ENCODE data around the gene PTPRJ.

PTPRJ gene

GRCh38 chr11:48031602-48032001 is 51.2 kb downstream of the PTPRJ start:
- peak overlapping the region in 1 of 7 experiments; percentile 31 for H3K4me3 ChIP-seq (ENCODE audit: control insufficient read depth in 1 of 7, extremely low read depth in 1 of 7, insufficient read depth in 4 of 7, low read depth in 2 of 7, low read length in 6 of 7)
- ChIA-PET POLR2A (no interaction called here), CTCF (interaction anchor here (1.3 kb wide), 1 partner anchor 11 kb away, joined by 3 read pairs; no protein-coding TSS in a partner anchor)
- 93% methylated on average over 2 of the region's 6 CpGs for WGBS (ENCODE audit: insufficient coverage)
- DNase-seq: no peak
- H3K36me3 ChIP-seq (ENCODE audit: control insufficient read depth in 4 of 4, insufficient read depth in 4 of 4, low read length in 3 of 4): no peaks in the 10 kb centered on the region
- no peaks in the 10 kb centered on the region for H3K27me3 ChIP-seq (replicated peaks in 2 of 5; ENCODE audit: control insufficient read depth in 4 of 5, insufficient read depth in 5 of 5, low read length in 4 of 5)
- H3K4me1 ChIP-seq (ENCODE audit: control extremely low read depth in 1 of 4, control insufficient read depth in 4 of 4, insufficient read depth in 4 of 4, low read length in 3 of 4): peaks cover 16 to 82% (median 38%) of the 10 kb centered on the region in 4 experiments
- no peak overlapping the region for H3K27ac ChIP-seq (ENCODE audit: insufficient read depth in 1 of 2, low read depth in 1 of 2, low read length in 2 of 2, poor library complexity in 1 of 2, severe bottlenecking in 2 of 2)
- H3K9me3 ChIP-seq (ENCODE audit: control extremely low read depth in 1 of 5, control insufficient read depth in 4 of 5, insufficient read depth in 2 of 5, low read depth in 1 of 5, low read length in 4 of 5): no peaks in the 10 kb centered on the region

DNA sequence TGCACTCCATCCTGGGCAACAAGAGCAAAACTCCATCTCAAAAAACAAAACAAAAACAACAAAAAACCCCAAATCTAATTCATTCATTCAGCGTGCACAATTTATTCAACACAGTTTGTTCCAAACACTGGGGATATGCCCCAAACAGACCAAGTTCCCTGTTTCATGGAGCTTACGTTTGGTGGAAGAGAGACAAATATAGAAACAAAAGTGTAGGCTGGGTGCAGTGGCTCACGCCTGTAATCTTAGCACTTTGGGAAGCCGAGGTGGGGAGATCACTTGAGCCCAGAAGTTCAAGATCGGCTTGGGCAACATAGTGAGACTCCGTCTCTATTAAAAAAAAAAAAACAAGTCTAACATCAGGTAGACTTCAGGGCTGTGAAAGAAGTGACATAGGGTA is 52.4 kb downstream of the PTPRJ start:
- H3K27ac ChIP-seq (ENCODE audit: insufficient read depth in 1 of 2, low read depth in 1 of 2, low read length in 2 of 2, poor library complexity in 1 of 2, severe bottlenecking in 2 of 2): no peak overlapping the region
- WGBS (ENCODE audit: insufficient coverage): 76% methylated on average over 5 of the region's 6 CpGs
- H3K4me3 ChIP-seq (ENCODE audit: control insufficient read depth in 1 of 7, extremely low read depth in 1 of 7, insufficient read depth in 4 of 7, low read depth in 2 of 7, low read length in 6 of 7): no peak overlapping the region
- CTCF ChIA-PET: interaction anchor here (0.7 to 2.4 kb wide), 4 partner anchors 11 to 25 kb away, joined by 3 to 12 read pairs (median 4); no protein-coding TSS in a partner anchor
- no peaks in the 10 kb centered on the region for H3K36me3 ChIP-seq (ENCODE audit: control insufficient read depth in 4 of 4, insufficient read depth in 4 of 4, low read length in 3 of 4)
- POLR2A ChIA-PET: interaction anchor here (0.6 kb wide), 1 partner anchor 87 kb away, joined by 4 read pairs; no protein-coding TSS in a partner anchor
- H3K27me3 ChIP-seq (replicated peaks in 2 of 5; ENCODE audit: control insufficient read depth in 4 of 5, insufficient read depth in 5 of 5, low read length in 4 of 5): no peaks in the 10 kb centered on the region
- no peak for DNase-seq
- H3K9me3 ChIP-seq (ENCODE audit: control extremely low read depth in 1 of 5, control insufficient read depth in 4 of 5, insufficient read depth in 2 of 5, low read depth in 1 of 5, low read length in 4 of 5): no peaks in the 10 kb centered on the region
- peaks cover 16 to 85% (median 38%) of the 10 kb centered on the region in 4 experiments for H3K4me1 ChIP-seq (ENCODE audit: control extremely low read depth in 1 of 4, control insufficient read depth in 4 of 4, insufficient read depth in 4 of 4, low read length in 3 of 4)

DNA sequence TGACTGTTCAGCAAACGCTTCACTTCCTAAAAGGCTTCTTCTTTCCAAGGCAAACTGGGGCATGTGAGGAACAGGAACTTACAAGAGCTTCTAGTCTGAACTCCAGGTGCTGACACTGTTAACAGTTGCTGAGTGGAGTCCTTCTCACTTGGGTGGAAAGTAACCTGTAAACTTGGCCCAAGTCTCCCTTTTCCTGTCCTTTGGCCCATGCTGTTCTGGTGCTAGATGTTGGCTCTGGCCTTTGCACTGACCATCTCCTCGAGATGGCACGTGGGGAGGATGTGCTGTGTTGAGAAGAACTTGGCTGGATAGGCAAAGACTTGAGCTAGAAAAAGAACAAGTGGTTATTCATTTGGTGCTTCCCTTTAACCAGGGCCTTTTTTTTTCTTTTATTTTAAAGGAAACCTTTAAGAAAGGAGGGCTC is 53.6 kb downstream of the PTPRJ start:
- Histone ChIP-seq H3K27me3 (replicated peaks in 2 of 5; ENCODE audit: control insufficient read depth in 4 of 5, insufficient read depth in 5 of 5, low read length in 4 of 5) (no peaks in the 10 kb centered on the region), H3K27ac (ENCODE audit: insufficient read depth in 1 of 2, low read depth in 1 of 2, low read length in 2 of 2, poor library complexity in 1 of 2, severe bottlenecking in 2 of 2) (no peak overlapping the region), H3K36me3 (ENCODE audit: control insufficient read depth in 4 of 4, insufficient read depth in 4 of 4, low read length in 3 of 4) (no peaks in the 10 kb centered on the region), H3K4me3 (ENCODE audit: control insufficient read depth in 1 of 7, extremely low read depth in 1 of 7, insufficient read depth in 4 of 7, low read depth in 2 of 7, low read length in 6 of 7) (no peak overlapping the region), H3K4me1 (ENCODE audit: control extremely low read depth in 1 of 4, control insufficient read depth in 4 of 4, insufficient read depth in 4 of 4, low read length in 3 of 4) (peaks cover 16 to 78% (median 37%) of the 10 kb centered on the region in 4 experiments), H3K9me3 (ENCODE audit: control extremely low read depth in 1 of 5, control insufficient read depth in 4 of 5, insufficient read depth in 2 of 5, low read depth in 1 of 5, low read length in 4 of 5) (no peaks in the 10 kb centered on the region)
- POLR2A ChIA-PET: interaction anchor here (0.6 kb wide), 2 partner anchors 166 to 369 kb away, joined by 3 to 4 read pairs; no protein-coding TSS in a partner anchor
- peak in 2 of 3 donors; percentile 56 to 58 for DNase-seq
- CTCF ChIA-PET: interaction anchor here (0.8 to 2.4 kb wide), 2 partner anchors 10 to 18 kb away, joined by 3 to 12 read pairs; no protein-coding TSS in a partner anchor
- 59% methylated on average over 3 of the region's 3 CpGs for WGBS (ENCODE audit: insufficient coverage)

DNA sequence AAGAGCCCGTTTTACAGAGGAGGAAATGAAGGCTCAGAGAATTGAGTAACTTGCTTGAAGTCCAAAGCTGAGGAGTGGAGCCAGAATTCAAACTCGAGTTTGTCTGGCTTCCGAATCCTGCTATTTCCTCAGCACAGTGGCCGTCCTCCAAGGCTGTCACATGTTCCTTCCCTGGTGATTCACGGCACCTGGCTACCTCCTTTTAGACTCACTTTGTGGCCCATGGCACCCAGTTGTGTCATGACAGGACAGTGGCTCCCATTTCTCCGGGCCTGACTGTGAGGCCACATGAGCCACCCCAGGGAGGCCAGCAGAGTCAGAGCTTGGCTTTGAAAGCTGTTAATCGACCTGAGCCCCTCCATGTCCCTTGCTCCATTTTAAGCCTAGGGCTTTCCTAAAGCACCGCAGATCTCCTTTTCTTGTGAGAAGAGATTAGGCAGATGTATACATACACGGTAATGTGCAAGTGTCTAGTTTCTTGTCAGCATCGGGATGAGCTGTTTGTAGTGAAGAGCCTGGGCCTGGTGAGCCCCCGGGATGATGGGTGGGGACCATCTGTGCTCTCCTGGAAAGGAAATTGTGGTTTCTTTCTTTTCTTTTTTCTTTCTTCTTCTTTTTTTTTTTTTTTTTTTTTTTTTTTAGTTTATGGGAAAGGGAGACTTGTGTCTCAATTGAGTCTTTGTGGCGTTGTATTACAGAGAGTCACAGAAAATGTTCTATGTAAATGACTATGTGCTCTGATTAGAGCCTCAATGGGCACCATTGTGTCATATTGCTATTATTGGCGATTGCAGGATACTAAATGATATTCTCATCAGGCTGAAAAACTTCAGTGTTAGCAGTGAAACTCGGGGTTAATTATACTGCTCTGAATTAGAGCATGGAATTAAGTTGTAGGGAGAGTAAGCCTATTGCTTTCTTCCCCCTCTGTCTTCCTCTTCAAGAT is 54.8 kb downstream of the PTPRJ start:
- WGBS (ENCODE audit: insufficient coverage): 94% methylated on average over 10 of the region's 14 CpGs
- CTCF ChIA-PET: no interaction called here
- peaks cover 11 to 66% (median 28%) of the 10 kb centered on the region in 4 experiments for H3K4me1 ChIP-seq (ENCODE audit: control extremely low read depth in 1 of 4, control insufficient read depth in 4 of 4, insufficient read depth in 4 of 4, low read length in 3 of 4)
- no peaks in the 10 kb centered on the region for H3K36me3 ChIP-seq (ENCODE audit: control insufficient read depth in 4 of 4, insufficient read depth in 4 of 4, low read length in 3 of 4)
- H3K27me3 ChIP-seq (replicated peaks in 2 of 5; ENCODE audit: control insufficient read depth in 4 of 5, insufficient read depth in 5 of 5, low read length in 4 of 5): no peaks in the 10 kb centered on the region
- H3K4me3 ChIP-seq (ENCODE audit: control insufficient read depth in 1 of 7, extremely low read depth in 1 of 7, insufficient read depth in 4 of 7, low read depth in 2 of 7, low read length in 6 of 7): no peak overlapping the region
- no peak overlapping the region for H3K27ac ChIP-seq (ENCODE audit: insufficient read depth in 1 of 2, low read depth in 1 of 2, low read length in 2 of 2, poor library complexity in 1 of 2, severe bottlenecking in 2 of 2)
- H3K9me3 ChIP-seq (ENCODE audit: control extremely low read depth in 1 of 5, control insufficient read depth in 4 of 5, insufficient read depth in 2 of 5, low read depth in 1 of 5, low read length in 4 of 5): no peaks in the 10 kb centered on the region
- no peak for DNase-seq
- POLR2A ChIA-PET: no interaction called here

DNA sequence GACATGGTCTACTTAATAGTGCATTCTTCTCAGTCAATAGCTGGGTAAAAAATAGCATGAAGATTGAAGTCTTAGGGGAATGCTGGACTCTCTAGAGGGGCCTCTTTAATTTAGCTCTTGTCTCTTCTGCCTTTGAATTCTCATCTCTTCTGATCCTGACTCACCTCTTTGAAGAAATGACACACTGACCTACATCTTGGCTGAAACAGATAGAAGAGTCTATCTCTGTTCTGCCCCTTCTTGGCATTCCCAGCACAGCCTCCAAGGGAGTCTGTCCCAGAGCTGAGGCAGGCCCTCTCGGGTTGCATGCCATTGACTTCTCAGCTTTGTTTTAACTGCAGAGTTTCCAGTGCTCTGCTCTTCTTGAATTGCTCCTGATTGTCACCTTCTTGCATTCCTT is 55.7 kb downstream of the PTPRJ start:
- WGBS (ENCODE audit: insufficient coverage): 100% methylated on average over 1 of the region's 1 CpG
- H3K9me3 ChIP-seq (ENCODE audit: control extremely low read depth in 1 of 5, control insufficient read depth in 4 of 5, insufficient read depth in 2 of 5, low read depth in 1 of 5, low read length in 4 of 5): no peaks in the 10 kb centered on the region
- no peak for DNase-seq
- ChIA-PET CTCF (no interaction called here), POLR2A (no interaction called here)
- no peaks in the 10 kb centered on the region for H3K27me3 ChIP-seq (replicated peaks in 2 of 5; ENCODE audit: control insufficient read depth in 4 of 5, insufficient read depth in 5 of 5, low read length in 4 of 5)
- no peak overlapping the region for H3K4me3 ChIP-seq (ENCODE audit: control insufficient read depth in 1 of 7, extremely low read depth in 1 of 7, insufficient read depth in 4 of 7, low read depth in 2 of 7, low read length in 6 of 7)
- peaks cover 11 to 59% (median 28%) of the 10 kb centered on the region in 4 experiments for H3K4me1 ChIP-seq (ENCODE audit: control extremely low read depth in 1 of 4, control insufficient read depth in 4 of 4, insufficient read depth in 4 of 4, low read length in 3 of 4)
- H3K27ac ChIP-seq (ENCODE audit: insufficient read depth in 1 of 2, low read depth in 1 of 2, low read length in 2 of 2, poor library complexity in 1 of 2, severe bottlenecking in 2 of 2): no peak overlapping the region
- no peaks in the 10 kb centered on the region for H3K36me3 ChIP-seq (ENCODE audit: control insufficient read depth in 4 of 4, insufficient read depth in 4 of 4, low read length in 3 of 4)

DNA sequence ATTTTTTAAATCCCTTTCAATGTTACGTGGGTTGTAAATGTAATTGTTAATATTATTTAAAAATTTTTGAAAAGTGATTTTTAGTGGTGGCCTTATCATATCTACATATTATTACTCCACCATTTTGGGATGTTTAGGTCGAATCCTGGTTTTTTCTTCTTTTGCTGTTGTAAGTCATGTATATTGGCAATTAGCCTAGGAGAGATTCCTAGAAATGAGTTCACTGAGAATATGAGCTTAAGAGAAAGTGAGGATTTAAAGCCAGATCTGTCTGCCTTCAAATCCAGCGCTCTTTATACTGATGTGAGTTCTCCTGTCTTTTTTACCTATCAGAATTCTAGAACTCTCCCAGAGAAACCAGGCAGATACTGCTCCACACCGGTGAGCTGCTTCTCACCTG is 56.1 kb downstream of the PTPRJ start:
- 100% methylated on average over 1 of the region's 4 CpGs for WGBS (ENCODE audit: insufficient coverage)
- H3K9me3 ChIP-seq (ENCODE audit: control extremely low read depth in 1 of 5, control insufficient read depth in 4 of 5, insufficient read depth in 2 of 5, low read depth in 1 of 5, low read length in 4 of 5): no peaks in the 10 kb centered on the region
- peaks cover 8 to 55% (median 25%) of the 10 kb centered on the region in 4 experiments for H3K4me1 ChIP-seq (ENCODE audit: control extremely low read depth in 1 of 4, control insufficient read depth in 4 of 4, insufficient read depth in 4 of 4, low read length in 3 of 4)
- ChIA-PET POLR2A (no interaction called here), CTCF (no interaction called here)
- DNase-seq: no peak
- H3K27ac ChIP-seq (ENCODE audit: insufficient read depth in 1 of 2, low read depth in 1 of 2, low read length in 2 of 2, poor library complexity in 1 of 2, severe bottlenecking in 2 of 2): no peak overlapping the region
- no peaks in the 10 kb centered on the region for H3K36me3 ChIP-seq (ENCODE audit: control insufficient read depth in 4 of 4, insufficient read depth in 4 of 4, low read length in 3 of 4)
- H3K4me3 ChIP-seq (ENCODE audit: control insufficient read depth in 1 of 7, extremely low read depth in 1 of 7, insufficient read depth in 4 of 7, low read depth in 2 of 7, low read length in 6 of 7): no peak overlapping the region
- H3K27me3 ChIP-seq (replicated peaks in 2 of 5; ENCODE audit: control insufficient read depth in 4 of 5, insufficient read depth in 5 of 5, low read length in 4 of 5): no peaks in the 10 kb centered on the region

All from common myeloid progenitor, CD34-positive (primary cell).